Skeletal muscle cell (primary cell): ENCODE measurements around the gene SMIM32.
A peak's percentile ranks its signal among the peaks of the same experiment; 100 is the strongest.

Experiments
- DNase-seq: peaks from one replicate; pipeline ENCODE4 v3.0.0-alpha.2; 2010; ENCODE audit warnings: low read depth
- H3K4me3 ChIP-seq: 2 replicates; pipeline ENCODE4 v1.5.1; 2011; ENCODE audit warnings: low read depth, mild to moderate bottlenecking, control low read depth, low read length, moderate library complexity

Gene SMIM32

GRCh38 chr5:136209346-136209910, 16.5 kb upstream of the SMIM32 start:
- H3K4me3 ChIP-seq: no peak overlapping the region
- no peak for DNase-seq

- no peak overlapping the region for H3K4me3 ChIP-seq
- DNase-seq: no peak
Observed at GRCh38 chr5:136208916-136209315, 16.0 kb upstream of the SMIM32 start.

GRCh38 chr5:136207631-136208030, 14.7 kb upstream of the SMIM32 start:
- no peak overlapping the region for H3K4me3 ChIP-seq
- no peak for DNase-seq

- no peak overlapping the region for H3K4me3 ChIP-seq
- DNase-seq: no peak
Observed at GRCh38 chr5:136206361-136206760, 13.4 kb upstream of the SMIM32 start.

GRCh38 chr5:136205941-136206340, 13.0 kb upstream of the SMIM32 start:
- no peak overlapping the region for H3K4me3 ChIP-seq
- DNase-seq: no peak

GRCh38 chr5:136205061-136205702, 12.2 kb upstream of the SMIM32 start:
- no peak for DNase-seq
- no peak overlapping the region for H3K4me3 ChIP-seq

- no peak for DNase-seq
- no peak overlapping the region for H3K4me3 ChIP-seq
Observed at GRCh38 chr5:136203303-136203922, 10.5 kb upstream of the SMIM32 start.

- DNase-seq: no peak
- no peak overlapping the region for H3K4me3 ChIP-seq
Observed at GRCh38 chr5:136202469-136203205, 9.7 kb upstream of the SMIM32 start.

GRCh38 chr5:136201870-136202269, 8.9 kb upstream of the SMIM32 start:
- DNase-seq: no peak
- H3K4me3 ChIP-seq: no peak overlapping the region

- H3K4me3 ChIP-seq: no peak overlapping the region
- DNase-seq: no peak
Observed at GRCh38 chr5:136200761-136201160, 7.8 kb upstream of the SMIM32 start.

- DNase-seq: no peak
- H3K4me3 ChIP-seq: no peak overlapping the region
Observed at GRCh38 chr5:136200130-136200529, 7.2 kb upstream of the SMIM32 start.

GRCh38 chr5:136199408-136199807, 6.4 kb upstream of the SMIM32 start:
- DNase-seq: no peak

GRCh38 chr5:136198453-136198852, 5.5 kb upstream of the SMIM32 start:
- H3K4me3 ChIP-seq: no peak overlapping the region
- DNase-seq: no peak

More at GRCh38 chr5:136199408-136199807, 6.4 kb upstream of the SMIM32 start:
- H3K4me3 ChIP-seq: no peak overlapping the region

- no peak overlapping the region for H3K4me3 ChIP-seq
Observed at GRCh38 chr5:136197462-136198142, 4.6 kb upstream of the SMIM32 start.

GRCh38 chr5:136195971-136196820, 3.2 kb upstream of the SMIM32 start:
- H3K4me3 ChIP-seq: no peak overlapping the region
- DNase-seq: no peak

More at GRCh38 chr5:136197462-136198142, 4.6 kb upstream of the SMIM32 start:
- DNase-seq: no peak

GRCh38 chr5:136194576-136194975, 1.6 kb upstream of the SMIM32 start:
- H3K4me3 ChIP-seq: no peak overlapping the region
- no peak for DNase-seq

- no peak for DNase-seq
- H3K4me3 ChIP-seq: no peak overlapping the region
Observed at GRCh38 chr5:136193322-136193935, 467 bp upstream of the SMIM32 start.

- DNase-seq: no peak
- peak overlapping the region; percentile 34 for H3K4me3 ChIP-seq
Observed at GRCh38 chr5:136192015-136192525, 892 bp downstream of the SMIM32 start.
